ENCODE measurements around the gene FGF8. TPM values are rescaled to one million over a fixed set of nuclear protein-coding genes. Genes with fewer than 3 reads are reported as not detected.

The FGF8 gene, protein sequence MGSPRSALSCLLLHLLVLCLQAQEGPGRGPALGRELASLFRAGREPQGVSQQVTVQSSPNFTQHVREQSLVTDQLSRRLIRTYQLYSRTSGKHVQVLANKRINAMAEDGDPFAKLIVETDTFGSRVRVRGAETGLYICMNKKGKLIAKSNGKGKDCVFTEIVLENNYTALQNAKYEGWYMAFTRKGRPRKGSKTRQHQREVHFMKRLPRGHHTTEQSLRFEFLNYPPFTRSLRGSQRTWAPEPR
- total RNA-seq, result not detected in 2 replicates

DNA sequence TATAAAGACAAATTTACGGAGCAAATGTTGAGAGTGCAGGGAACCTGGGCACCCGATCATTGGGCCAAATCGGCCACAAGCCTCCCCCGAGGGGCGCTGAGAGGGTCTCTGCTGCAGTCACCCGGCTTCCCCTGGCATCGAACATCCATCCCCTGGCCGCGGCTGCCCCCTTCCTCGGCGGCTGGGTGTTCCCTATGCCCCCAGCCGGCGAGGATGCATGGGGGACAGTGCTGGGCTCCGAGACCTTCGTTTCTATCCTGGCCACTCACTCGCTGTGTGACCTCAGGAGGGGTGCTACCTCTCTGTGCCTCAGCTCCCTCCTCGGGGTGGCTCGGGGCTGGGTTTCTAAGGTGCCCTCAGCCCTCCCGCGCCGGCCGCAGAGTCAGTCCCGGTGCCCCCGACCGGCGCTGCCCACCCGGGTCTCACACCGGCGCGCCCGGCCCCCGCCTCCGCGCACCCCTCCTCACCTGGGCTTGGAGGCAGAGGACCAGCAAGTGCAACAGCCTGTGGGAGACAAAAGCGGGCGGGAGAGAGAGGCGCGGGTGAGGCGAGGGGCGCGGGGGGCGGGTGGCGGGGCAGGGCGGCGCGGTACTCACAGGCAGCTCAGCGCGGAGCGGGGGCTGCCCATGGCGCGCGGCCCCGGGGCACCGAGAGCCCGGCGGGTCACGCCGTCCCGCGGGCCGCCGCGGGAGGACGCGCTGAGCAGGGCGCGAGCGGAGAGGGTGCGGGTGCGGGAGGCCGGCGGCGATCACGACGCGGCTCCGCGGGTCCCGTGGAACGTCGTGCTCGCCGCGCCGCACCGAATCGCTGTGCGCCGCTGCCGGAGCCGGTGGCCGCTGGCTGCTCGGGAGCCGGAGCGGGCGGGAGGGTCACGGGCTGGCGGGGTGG lies at the start of gene FGF8:
Gene FGF8 (minus strand): TSS at position 842 of the 888 bp plus-strand sequence. CDS start 214 bp downstream, at position 628.

DNA sequence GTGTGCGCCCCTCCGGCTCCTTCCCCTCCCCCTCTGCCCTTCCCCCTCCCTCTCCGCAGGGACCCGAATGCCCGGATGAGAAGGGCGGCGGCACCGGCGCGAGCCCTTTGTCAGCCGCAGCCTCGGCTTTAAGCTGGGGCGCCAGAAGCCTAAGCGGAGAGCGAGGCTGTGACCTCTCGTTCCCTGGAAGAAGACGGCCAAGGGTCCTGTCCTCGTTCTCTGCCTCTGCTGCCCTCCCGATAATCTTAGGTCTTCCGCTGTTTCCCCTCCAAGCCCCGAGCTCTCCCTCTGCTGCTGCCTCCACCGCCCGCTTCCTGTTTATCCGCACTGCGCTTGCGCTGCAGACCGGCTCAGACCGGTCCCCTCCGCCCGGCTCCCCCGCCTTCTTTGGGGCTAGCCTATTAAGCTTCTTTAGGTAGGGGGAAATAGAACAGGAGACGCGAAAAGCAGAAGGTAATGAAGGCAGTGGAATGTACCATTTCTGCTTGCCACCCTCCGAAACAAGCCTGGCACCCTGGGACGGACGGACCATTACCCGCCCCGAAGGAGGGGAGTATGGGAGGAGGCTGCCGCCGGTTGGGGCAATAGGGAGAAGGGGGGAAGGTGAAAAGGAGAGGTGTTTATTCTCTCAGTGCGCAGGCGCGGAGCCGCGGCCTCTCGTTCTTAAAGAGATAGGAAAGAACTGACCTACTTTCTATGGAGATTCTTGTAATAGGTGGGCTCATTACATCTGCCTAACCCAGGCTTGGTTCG lies 42.4 kb upstream of the FGF8 start, which contains the start of gene OGA:
Gene OGA (minus strand): TSS at position 326 of the 753 bp plus-strand sequence. CDS start 422 bp downstream, outside the sequence.

DNA sequence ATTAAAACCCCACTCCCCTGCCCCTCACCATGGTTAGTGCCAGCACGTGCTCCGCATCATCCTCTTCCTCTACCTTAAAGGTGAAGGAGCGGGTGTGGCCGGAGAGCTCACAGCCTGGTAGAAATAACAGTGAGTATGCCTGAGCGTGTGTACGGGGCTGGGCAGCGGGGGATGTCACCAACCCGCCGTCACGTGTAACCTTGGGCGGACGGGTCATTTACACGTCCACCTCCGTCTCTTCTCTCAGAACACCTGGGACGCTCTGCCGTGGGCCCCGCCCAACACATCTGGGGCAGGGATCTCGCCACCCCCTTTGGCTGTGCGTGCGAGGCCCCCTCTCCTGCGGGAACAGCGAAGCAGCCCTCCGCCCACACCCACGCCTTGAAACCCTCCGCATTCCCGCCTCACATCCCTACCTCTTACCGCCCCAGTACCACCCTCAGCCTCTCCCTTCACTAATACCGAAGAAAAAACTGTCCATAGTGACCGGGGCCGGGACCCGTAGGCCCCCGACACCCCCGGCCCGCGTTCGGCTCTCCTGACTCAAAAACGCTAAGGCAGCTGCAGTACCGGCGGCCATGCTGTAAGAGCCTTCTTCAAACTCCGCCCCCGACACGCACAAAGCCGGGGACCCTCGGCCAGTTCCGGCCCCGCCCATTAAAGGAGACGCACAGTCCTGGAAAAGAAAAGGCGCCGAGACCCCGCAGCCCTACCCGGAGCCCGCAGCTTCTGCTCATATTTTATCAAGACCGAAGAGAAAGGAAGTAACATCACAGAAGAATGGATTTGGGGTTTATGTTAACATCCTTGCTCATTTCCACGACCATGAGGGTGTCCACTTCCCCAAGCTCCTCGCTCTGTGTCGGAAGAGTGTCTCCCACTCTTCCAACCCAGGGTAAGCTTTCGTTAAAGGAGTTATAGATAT lies 7.2 kb upstream of the FGF8 start, which contains the start of gene NPM3:
Gene NPM3 (minus strand): TSS at position 636 of the 925 bp plus-strand sequence. CDS start 56 bp downstream, at position 580.

Other genes starting within 250 kb of the FGF8 start
- gene POLL, start 187.9 kb downstream of the FGF8 start, total RNA-seq, result 20.2 and 37.8 TPM in 2 replicates
- gene DPCD, start 187.8 kb downstream of the FGF8 start, total RNA-seq, result 46.2 and 66.8 TPM in 2 replicates
- gene FBXW4, start 80.9 kb downstream of the FGF8 start, total RNA-seq, result 13.1 and 13.5 TPM in 2 replicates
- gene NPM3, start 7.3 kb upstream of the FGF8 start, total RNA-seq, result 163 and 182 TPM in 2 replicates
- 55.8 and 57.7 TPM in 2 replicates for gene OGA, start 42.3 kb upstream of the FGF8 start, total RNA-seq
- gene KCNIP2, start 67.7 kb upstream of the FGF8 start, total RNA-seq, result 0.42 TPM in 1 of 2 replicates, not detected in the other

All from airway epithelial cell (primary cell).